ENCODE results near the gene PARD6G.
"Not testable (repeated sequence)": the region's sequence is repeated elsewhere in the genome, so short reads cannot be mapped to it uniquely, and the experiment has no call there.

Gene PARD6G

GRCh38 chr18:80170395-80171053 lies 76.8 kb downstream of the PARD6G start:
- no peak for DNase-seq

GRCh38 chr18:80169607-80170006 lies 77.7 kb downstream of the PARD6G start:
- DNase-seq, result no peak

- DNase-seq, result no peak
These were observed 78.3 kb downstream of the PARD6G start for GRCh38 chr18:80168982-80169381.

GRCh38 chr18:80168346-80168745 lies 79.0 kb downstream of the PARD6G start:
- no peak for DNase-seq

GRCh38 chr18:80167931-80168330 lies 79.4 kb downstream of the PARD6G start:
- no peak for DNase-seq

- DNase-seq, result no peak
These were observed 80.0 kb downstream of the PARD6G start for GRCh38 chr18:80167331-80167730.

GRCh38 chr18:80166725-80167124 lies 80.6 kb downstream of the PARD6G start:
- DNase-seq, result no peak

GRCh38 chr18:80166240-80166639 lies 81.1 kb downstream of the PARD6G start:
- no peak for DNase-seq

- DNase-seq, result not testable (repeated sequence)
These were observed 82.5 kb downstream of the PARD6G start for GRCh38 chr18:80164727-80165355.

GRCh38 chr18:80163183-80163582 lies 84.1 kb downstream of the PARD6G start:
- no peak for DNase-seq

- DNase-seq, result no peak
These were observed 85.4 kb downstream of the PARD6G start for GRCh38 chr18:80161781-80162417.

GRCh38 chr18:80159713-80160636 lies 87.3 kb downstream of the PARD6G start:
- no peak for DNase-seq

GRCh38 chr18:80158365-80158764 lies 88.9 kb downstream of the PARD6G start:
- DNase-seq, result no peak

- peak in 1 of 2 experiments; percentile 27 for DNase-seq
These were observed 89.5 kb downstream of the PARD6G start for GRCh38 chr18:80157708-80158343.

GRCh38 chr18:80154293-80154692 lies 93.0 kb downstream of the PARD6G start:
- peak in 1 of 2 experiments; percentile 23 for DNase-seq

- DNase-seq, result no peak
These were observed 97.6 kb downstream of the PARD6G start for GRCh38 chr18:80149667-80150066.

GRCh38 chr18:80148326-80149199 lies 98.8 kb downstream of the PARD6G start:
- DNase-seq, result no peak

GRCh38 chr18:80147418-80148325 lies 99.6 kb downstream of the PARD6G start:
- peak in 1 of 2 experiments; percentile 68 for DNase-seq

GRCh38 chr18:80147037-80147417 lies 100.3 kb downstream of the PARD6G start:
- DNase-seq, result no peak

- no peak for DNase-seq
These were observed 102.0 kb downstream of the PARD6G start for GRCh38 chr18:80145196-80145804.
